Measurements from ENCODE around the gene PROKR1.
"Not testable (repeated sequence)": the region's sequence is repeated elsewhere in the genome, so short reads cannot be mapped to it uniquely, and the experiment has no call there.

DNA sequence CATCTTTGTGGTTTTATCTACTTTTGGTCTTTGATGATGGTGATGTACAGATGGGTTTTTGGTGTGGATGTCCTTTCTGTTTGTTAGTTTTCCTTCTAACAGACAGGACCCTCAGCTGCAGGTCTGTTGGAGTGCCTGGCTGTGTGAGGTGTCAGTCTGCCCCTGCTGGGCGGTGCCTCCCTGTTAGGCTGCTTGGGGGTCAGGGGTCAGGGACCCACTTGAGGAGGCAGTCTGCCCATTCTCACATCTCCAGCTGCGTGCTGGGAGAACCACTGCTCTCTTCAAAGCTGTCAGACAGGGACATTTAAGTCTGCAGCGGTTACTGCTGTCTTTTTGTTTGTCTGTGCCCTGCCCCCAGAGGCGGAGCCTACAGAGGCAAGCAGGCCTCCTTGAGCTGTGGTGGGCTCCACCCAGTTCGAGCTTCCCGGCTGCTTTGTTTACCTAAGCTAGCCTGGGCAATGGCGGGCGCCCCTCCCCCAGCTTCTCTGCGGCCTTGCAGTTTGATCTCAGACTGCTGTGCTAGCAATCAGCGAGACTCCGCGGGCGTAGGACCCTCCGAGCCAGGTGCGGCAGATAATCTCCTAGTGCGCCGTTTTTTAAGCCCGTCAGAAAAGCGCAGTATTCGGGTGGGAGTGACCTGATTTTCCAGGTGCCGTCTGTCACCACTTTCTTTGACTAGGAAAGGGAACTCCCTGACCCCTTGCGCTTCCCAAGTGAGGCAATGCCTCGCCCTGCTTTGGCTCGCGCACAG lies 36.0 kb downstream of the PROKR1 start:
- TF ChIP-seq, protein P1, sequence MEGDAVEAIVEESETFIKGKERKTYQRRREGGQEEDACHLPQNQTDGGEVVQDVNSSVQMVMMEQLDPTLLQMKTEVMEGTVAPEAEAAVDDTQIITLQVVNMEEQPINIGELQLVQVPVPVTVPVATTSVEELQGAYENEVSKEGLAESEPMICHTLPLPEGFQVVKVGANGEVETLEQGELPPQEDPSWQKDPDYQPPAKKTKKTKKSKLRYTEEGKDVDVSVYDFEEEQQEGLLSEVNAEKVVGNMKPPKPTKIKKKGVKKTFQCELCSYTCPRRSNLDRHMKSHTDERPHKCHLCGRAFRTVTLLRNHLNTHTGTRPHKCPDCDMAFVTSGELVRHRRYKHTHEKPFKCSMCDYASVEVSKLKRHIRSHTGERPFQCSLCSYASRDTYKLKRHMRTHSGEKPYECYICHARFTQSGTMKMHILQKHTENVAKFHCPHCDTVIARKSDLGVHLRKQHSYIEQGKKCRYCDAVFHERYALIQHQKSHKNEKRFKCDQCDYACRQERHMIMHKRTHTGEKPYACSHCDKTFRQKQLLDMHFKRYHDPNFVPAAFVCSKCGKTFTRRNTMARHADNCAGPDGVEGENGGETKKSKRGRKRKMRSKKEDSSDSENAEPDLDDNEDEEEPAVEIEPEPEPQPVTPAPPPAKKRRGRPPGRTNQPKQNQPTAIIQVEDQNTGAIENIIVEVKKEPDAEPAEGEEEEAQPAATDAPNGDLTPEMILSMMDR (optimal IDR thresholded peaks at IDR 0.05 in 1 of 3, IDR thresholded peaks at IDR 0.05 in 1 of 3, conservative IDR thresholded peaks at IDR 0.05 in 1 of 3; ENCODE audit: extremely low read depth in 1 of 3, insufficient read depth in 2 of 3, low read length in 3 of 3), result not testable (repeated sequence)
- not testable (repeated sequence) for TF ChIP-seq EZH2 (IDR thresholded peaks at IDR 0.05; ENCODE audit: low read length)
